GM18499 (cell line): ENCODE measurements around the gene SUPT20HL1.
"Not testable (repeated sequence)": the region's sequence is repeated elsewhere in the genome, so short reads cannot be mapped to it uniquely, and the experiment has no call there.

Experiments used
- ATAC-seq: cut with Tn5 transposase; IDR thresholded peaks from one replicate; pipeline ENCODE4 v1.9.1; 2021; ENCODE audit warnings: moderate number of reproducible peaks; ENCODE audit not compliant: insufficient read depth, unreplicated experiment

Gene SUPT20HL1

DNA sequence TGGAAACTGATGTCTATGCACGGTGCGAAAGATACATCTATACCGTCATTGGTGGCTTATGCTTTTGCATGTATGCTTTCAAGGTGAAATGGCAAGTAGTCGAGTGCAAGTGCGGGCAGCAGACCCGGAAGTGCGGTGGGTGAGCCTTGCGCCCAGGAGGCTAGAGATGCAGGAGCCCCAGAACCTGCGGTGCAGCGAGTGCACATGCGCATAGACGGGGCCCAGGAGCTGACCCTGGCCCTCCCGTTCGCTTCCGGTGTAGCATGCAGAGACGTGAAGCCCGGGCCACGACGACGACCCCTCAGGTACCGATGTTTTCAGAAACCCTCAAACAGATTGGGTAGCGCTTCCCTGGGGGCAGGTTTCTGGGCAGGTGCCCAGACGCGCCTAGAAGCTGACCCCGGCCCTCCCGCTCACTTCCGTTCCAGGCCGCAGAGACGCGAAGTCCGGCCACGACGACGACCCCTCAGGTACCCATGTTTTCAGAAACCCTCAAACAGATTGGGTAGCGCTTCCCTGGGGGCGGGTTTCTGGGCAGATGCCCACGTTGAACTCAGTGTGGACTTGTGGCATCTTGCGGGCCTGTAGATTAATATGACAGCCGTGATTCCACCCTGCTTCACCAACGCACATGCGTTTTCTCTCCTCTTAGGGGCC is 1.8 kb downstream of the SUPT20HL1 start:
- not testable (repeated sequence) for ATAC-seq

DNA sequence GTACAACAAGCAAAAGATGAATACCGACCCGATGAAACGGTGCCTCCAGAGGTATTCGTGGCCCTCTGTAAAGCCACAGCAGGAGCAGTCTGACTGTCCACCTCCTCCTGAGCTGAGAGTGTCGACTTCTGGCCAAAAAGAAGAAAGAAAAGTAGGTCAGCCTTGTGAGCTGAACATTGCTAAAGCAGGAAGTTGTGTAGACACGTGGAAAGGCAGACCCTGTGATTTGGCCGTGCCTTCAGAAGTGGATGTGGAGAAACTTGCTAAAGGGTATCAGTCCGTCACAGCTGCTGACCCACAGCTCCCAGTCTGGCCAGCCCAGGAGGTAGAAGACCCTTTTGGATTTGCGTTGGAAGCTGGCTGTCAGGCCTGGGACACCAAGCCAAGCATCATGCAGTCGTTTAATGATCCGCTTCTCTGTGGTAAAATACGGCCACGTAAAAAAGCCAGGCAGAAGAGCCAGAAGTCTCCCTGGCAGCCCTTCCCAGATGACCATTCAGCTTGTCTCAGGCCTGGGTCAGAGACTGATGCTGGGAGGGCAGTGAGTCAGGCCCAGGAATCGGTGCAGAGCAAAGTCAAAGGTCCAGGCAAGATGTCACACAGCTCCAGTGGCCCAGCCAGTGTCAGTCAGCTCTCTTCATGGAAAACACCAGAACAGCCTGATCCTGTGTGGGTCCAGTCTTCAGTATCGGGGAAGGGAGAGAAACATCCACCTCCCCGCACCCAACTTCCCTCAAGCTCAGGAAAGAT is 3.2 kb downstream of the SUPT20HL1 start:
- not testable (repeated sequence) for ATAC-seq

DNA sequence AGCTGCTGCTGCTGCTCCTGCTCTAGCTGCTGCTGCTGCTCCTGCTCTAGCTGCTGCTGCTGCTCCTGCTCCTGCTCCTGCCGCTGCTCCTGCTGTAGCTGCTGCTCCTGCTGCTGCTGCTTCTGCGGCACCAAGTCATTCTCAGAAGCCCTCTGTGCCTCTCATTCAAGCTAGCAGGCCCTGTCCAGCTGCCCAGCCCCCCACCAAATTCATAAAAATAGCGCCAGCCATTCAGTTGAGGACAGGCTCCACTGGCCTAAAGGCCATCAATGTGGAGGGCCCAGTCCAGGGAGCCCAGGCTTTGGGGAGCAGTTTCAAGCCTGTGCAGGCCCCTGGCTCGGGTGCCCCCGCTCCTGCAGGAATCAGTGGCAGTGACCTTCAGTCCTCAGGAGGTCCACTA is 3.9 kb downstream of the SUPT20HL1 start:
- ATAC-seq = no peak

- no peak for ATAC-seq
Observed at GRCh38 chrX:24364851-24365538, 4.6 kb downstream of the SUPT20HL1 start.

- not testable (repeated sequence) for ATAC-seq
Observed at GRCh38 chrX:24366762-24367400, 6.4 kb downstream of the SUPT20HL1 start.

- no peak for ATAC-seq
Observed at GRCh38 chrX:24369816-24370215, 9.4 kb downstream of the SUPT20HL1 start.

DNA sequence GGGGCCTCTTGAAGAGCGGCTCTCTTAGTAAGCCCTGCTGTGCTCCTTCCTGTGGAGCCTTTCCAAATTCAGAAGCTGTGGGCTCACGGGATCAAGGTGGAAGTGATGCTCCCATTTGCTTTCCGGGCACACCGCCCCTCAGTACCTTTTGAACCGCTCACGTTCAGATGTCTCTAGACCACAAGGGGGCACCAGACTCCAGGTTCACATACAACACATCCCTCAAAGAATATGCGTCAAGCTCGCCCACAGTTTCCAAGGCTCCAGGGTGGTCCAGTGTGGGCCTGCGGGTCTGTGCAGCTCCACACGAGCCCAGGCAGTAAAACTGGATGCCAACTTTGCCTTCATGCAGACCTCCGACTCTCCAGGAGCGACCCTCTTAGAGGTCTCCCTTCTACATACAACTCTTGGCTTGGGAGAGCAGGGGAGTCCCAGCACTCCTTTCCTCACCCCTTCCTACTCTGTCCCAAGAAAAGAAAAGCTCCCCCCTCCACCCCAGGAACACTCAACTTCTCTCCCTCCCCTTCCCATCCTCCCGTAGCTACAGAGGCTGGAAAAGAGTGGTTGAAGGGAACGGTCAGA is 11.0 kb downstream of the SUPT20HL1 start:
- ATAC-seq = no peak

- no peak for ATAC-seq
Observed at GRCh38 chrX:24372021-24372763, 11.8 kb downstream of the SUPT20HL1 start.

GRCh38 chrX:24375600-24376131 is 15.2 kb downstream of the SUPT20HL1 start:
- no peak for ATAC-seq

- no peak for ATAC-seq
Observed at GRCh38 chrX:24376403-24376802, 16.0 kb downstream of the SUPT20HL1 start.

DNA sequence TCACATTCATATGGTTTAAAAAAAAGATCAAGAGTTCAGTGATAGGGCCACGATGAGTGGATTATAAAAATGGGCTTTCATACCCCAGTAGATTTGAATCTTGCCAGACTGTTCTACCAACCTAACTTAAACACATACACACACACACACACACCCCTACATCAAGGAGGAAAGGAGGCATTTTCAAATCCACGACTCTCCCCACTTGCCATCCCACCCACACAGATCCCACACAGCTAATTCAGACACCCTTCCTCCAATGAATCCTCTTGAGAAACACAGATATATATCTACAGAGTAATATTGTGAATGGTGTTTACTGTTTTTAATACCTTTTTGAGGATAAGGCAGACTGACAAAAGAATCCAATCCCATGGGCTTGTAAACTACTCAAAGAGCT is 16.8 kb downstream of the SUPT20HL1 start:
- no peak for ATAC-seq

DNA sequence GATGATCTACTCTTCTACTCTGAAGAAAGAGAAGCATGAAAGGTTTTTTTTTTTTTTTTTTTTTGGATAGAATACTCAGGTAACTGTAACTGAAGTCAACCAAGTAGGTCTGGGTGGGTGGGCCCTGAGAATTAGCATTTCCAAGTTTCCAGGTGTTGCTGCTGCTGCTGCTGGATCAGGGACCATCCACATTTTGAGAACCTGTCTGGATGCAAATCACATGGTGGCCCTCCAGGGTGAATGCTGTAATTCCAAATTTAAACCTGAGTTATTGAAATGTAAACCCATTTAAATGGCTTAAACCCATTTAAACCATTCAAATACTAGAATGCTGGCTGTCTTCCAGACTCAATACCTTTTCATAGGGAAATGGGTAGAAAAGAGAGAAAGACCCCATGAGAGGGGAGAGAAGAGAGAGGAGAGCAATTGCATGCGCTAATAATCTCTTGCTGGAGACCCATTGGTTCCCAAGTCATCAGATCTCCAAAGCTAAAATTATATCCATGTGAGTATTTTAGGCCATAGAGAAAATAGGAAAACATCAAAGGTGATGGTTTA is 17.6 kb downstream of the SUPT20HL1 start:
- no peak for ATAC-seq

- ATAC-seq = no peak
Observed at GRCh38 chrX:24378706-24379105, 18.3 kb downstream of the SUPT20HL1 start.

- ATAC-seq = no peak
Observed at GRCh38 chrX:24380262-24381187, 20.1 kb downstream of the SUPT20HL1 start.

DNA sequence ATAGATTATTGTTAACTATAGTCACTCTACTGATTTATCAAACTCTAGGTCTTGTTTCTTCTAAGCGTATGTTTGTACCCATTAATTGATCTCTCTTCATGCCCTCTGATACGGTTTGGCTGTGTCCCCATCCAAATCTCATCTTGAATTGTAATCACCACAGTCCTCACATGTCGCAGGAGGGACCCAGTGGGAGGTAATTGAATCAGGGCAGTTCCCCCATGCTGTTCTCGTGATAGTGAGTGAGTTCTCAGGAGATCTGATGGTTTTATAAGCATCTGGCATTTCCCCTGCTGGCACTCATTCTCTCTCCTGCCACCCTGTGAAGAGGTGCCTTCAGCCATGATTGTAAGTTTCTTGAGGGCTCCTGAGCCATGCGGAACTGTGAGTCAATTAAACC is 21.9 kb downstream of the SUPT20HL1 start:
- not testable (repeated sequence) for ATAC-seq

GRCh38 chrX:24387724-24388123 is 27.3 kb downstream of the SUPT20HL1 start:
- no peak for ATAC-seq

DNA sequence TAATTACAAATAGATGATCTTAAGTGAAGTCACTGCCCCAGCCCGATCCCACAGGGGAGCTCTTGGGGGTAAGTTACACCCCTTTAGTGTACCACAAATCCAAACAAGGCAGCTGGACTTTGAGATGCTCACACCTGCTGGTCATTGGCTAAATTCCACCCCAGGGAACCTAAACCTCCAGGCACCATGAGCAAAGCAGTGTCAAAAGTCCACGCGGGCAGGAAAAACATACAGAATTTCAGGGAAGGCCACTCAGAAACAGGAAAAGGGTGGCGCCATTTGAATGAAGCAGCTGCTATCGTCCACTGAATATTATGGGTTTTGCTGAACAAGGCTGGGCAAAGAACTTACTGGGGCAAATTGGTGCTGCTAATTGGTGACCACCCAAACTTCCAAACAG is 30.9 kb downstream of the SUPT20HL1 start:
- ATAC-seq = no peak

GRCh38 chrX:24391843-24392242 is 31.4 kb downstream of the SUPT20HL1 start:
- ATAC-seq = no peak
